ENCODE data around the gene OR51I2. TPM values are rescaled to one million over a fixed set of nuclear protein-coding genes. Genes with fewer than 3 reads are reported as not detected.

The OR51I2 gene
- total and polyA plus RNA-seq, 9 of the 15 experiments (the other 6 are each of a cell fraction or from before 2014, with no cell fraction given), result 0.06 to 0.61 (median 0.07) TPM; not detected in 6

- TF ChIP-seq MGA (IDR thresholded peaks at IDR 0.05), result no peak
- no peak for TF ChIP-seq SRSF1 (IDR thresholded peaks at IDR 0.05; ENCODE audit: low read depth, low read length)
- peak in 1 of 2 experiments; percentile 16; a peak in 1 of 4 replicates for TF ChIP-seq TBL1XR1 (IDR thresholded peaks at IDR 0.05; ENCODE audit: low read length in 2 of 2)
- 0 out of 4 replicates have a peak, but pooled peaks of 1 of the 2 experiments have one; percentile 24 for TF ChIP-seq ARNT (IDR thresholded peaks at IDR 0.05)
- no peak for TF ChIP-seq ZNF764 (CRISPR knock-in tag; IDR thresholded peaks at IDR 0.05; ENCODE audit: low read depth)
- TF ChIP-seq RBM22 (IDR thresholded peaks at IDR 0.05; ENCODE audit: low read depth, low read length, poor library complexity, severe bottlenecking), result no peak
- TF ChIP-seq MYC (IDR thresholded peaks at IDR 0.05; ENCODE audit: low read depth, low read length), result 0 out of 2 replicates have a peak, but pooled peaks have one; percentile 17
- no peak for TF ChIP-seq MYC (CRISPR knock-in tag; IDR thresholded peaks at IDR 0.05; ENCODE audit: borderline replicate concordance, low read depth)
- TF ChIP-seq SPI1 (IDR thresholded peaks at IDR 0.05; ENCODE audit: borderline replicate concordance, low read depth, low read length), result peak; percentile 98
- peak; percentile 67 for TF ChIP-seq TAL1 (IDR thresholded peaks at IDR 0.05)
- no peak for TF ChIP-seq ILK (tag; IDR thresholded peaks at IDR 0.05; ENCODE audit: borderline replicate concordance, low read depth)
- TF ChIP-seq ZNF707 (CRISPR knock-in tag; conservative IDR thresholded peaks at IDR 0.05), result no peak
- TF ChIP-seq CBFA2T3 (IDR thresholded peaks at IDR 0.05), result peak; percentile 82
- no peak for TF ChIP-seq MAFF (IDR thresholded peaks at IDR 0.05; ENCODE audit: low read length)
- TF ChIP-seq HCFC1 (IDR thresholded peaks at IDR 0.05; ENCODE audit: low read depth, low read length), result no peak
- TF ChIP-seq MECOM (CRISPR knock-in tag; IDR thresholded peaks at IDR 0.05), result peak; percentile 29; the same call in 1 of the 2 replicates
- peak; percentile 82; the same call in 1 of the 2 replicates for TF ChIP-seq POLR2AphosphoS5 (IDR thresholded peaks at IDR 0.05; ENCODE audit: control insufficient read depth, insufficient read depth, low read depth, low read length)
- no peak for TF ChIP-seq BRD4 (IDR thresholded peaks at IDR 0.05)
Measured at GRCh38 chr11:5504403-5504921, 55.3 kb downstream of the OR51I2 start (continued).
